Brain microvascular endothelial cell (primary cell): ENCODE data around the gene FAM163A.

ENCODE experiments used
- DNase-seq: peaks from one replicate; pipeline ENCODE4 v3.0.0-alpha.2; 2020
- H3K27ac ChIP-seq: fragments of 250-450 bp; sonication (Bioruptor Pico); 2 replicates; pipeline ENCODE4 v1.5.1; 2020; ENCODE audit warnings: mild to moderate bottlenecking, moderate library complexity
- H3K27me3 ChIP-seq: fragments of 250-450 bp; sonication (Bioruptor Pico); replicated peaks from 2 replicates; pipeline ENCODE4 v1.5.1; 2020; ENCODE audit warnings: mild to moderate bottlenecking
- H3K36me3 ChIP-seq: fragments of 250-450 bp; sonication (Bioruptor Pico); replicated peaks from 2 replicates; pipeline ENCODE4 v1.5.1; 2020; ENCODE audit warnings: mild to moderate bottlenecking
- H3K4me3 ChIP-seq: 2 replicates; pipeline ENCODE4 v1.5.1; 2011; ENCODE audit warnings: low read depth, mild to moderate bottlenecking, control low read depth, low read length, moderate library complexity
- CTCF ChIP-seq: IDR thresholded peaks from 2 replicates; pipeline ENCODE4 v1.5.1; 2011; ENCODE audit warnings: low read depth, mild to moderate bottlenecking, moderate library complexity, low read length, control low read depth, inconsistent platforms; ENCODE audit errors: missing control alignments
- in situ Hi-C: cut with HindIII; loops from 2 replicates; pipeline ENCODE4 v1.10.0; 2017; ENCODE audit warnings: low sequenced_read_pairs, low pct_ligation_motif_present

FAM163A gene

DNA sequence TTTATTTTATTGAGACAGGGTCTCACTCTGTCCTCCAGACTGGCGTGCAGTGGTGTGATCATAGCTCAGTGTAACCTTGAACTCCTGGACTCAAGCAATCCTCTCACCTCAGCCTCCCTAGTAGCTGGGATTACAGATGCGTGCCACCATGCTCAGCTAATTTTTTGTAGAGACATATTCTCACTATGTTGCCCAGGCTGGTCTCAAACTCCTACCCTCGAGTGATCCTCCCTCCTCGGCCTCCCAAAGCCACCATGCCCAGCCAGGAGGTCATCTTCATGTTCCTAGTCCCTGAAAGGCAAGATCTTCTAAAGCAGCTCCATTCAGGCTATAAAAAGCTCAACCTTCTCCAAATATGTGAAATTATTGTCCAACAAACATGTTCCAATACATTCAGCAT is 80.6 kb downstream of the FAM163A start:
- in situ Hi-C loops: no loop called here
- Histone ChIP-seq H3K27ac (no peak overlapping the region), H3K4me3 (no peak overlapping the region), H3K27me3 (peaks cover 3% of the 10 kb centered on the region), H3K36me3 (no peaks in the 10 kb centered on the region)
- no peak for DNase-seq
- no peak for TF ChIP-seq CTCF

- Histone ChIP-seq H3K4me3 (no peak overlapping the region), H3K27me3 (peaks cover 3% of the 10 kb centered on the region), H3K27ac (no peak overlapping the region), H3K36me3 (no peaks in the 10 kb centered on the region)
- in situ Hi-C loops: no loop called here
- TF ChIP-seq CTCF: no peak
- DNase-seq: no peak
Observed at GRCh38 chr1:179824265-179824664, 81.2 kb downstream of the FAM163A start.

GRCh38 chr1:179825206-179825605 is 82.1 kb downstream of the FAM163A start:
- H3K36me3 ChIP-seq: no peaks in the 10 kb centered on the region
- H3K4me3 ChIP-seq: no peak overlapping the region
- no peak overlapping the region for H3K27ac ChIP-seq
- in situ Hi-C loops: no loop called here
- DNase-seq: no peak
- H3K27me3 ChIP-seq: peaks cover 3% of the 10 kb centered on the region
- TF ChIP-seq CTCF: no peak

GRCh38 chr1:179825798-179826460 is 82.8 kb downstream of the FAM163A start:
- H3K36me3 ChIP-seq: no peaks in the 10 kb centered on the region
- no peak for TF ChIP-seq CTCF
- in situ Hi-C loops: no loop called here
- H3K27me3 ChIP-seq: peaks cover 3% of the 10 kb centered on the region
- H3K27ac ChIP-seq: no peak overlapping the region
- DNase-seq: no peak
- H3K4me3 ChIP-seq: no peak overlapping the region

DNA sequence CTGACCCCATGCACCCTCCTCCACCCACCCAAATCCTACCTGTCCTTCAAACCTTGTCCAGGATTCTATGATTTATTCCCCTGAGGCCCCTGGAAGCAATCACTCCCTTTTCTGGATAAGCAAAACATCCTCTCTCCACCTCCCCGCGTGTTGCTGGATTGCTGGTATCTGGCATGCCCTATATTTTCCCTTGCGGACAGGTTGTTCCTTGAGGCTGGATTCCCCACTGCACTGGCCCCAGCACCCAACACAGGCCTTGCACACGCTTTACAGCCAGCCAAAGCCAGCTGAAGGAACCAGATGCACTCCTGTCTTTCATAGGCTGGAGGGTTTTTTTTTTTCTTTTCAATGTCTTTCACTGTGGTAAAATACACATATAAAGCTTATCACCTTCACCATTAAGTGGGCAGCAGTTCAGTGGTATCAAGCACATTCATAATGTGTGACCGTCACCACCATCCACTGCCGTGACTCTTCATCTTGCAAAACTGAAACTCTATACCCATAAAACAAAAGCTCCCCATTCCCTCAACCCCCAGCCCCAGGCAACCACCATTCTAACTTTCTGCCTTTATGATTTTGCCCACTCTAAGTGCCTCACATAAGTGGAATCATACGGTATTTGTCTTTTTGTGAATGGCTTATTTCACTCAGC is 83.7 kb downstream of the FAM163A start:
- no peak for DNase-seq
- in situ Hi-C loops: no loop called here
- Histone ChIP-seq H3K27ac (no peak overlapping the region), H3K27me3 (peaks cover 3% of the 10 kb centered on the region), H3K36me3 (no peaks in the 10 kb centered on the region), H3K4me3 (no peak overlapping the region)
- TF ChIP-seq CTCF: no peak
